H1 (cell line): ENCODE data around the gene SELENOS. TPM values are rescaled to one million over a fixed set of nuclear protein-coding genes. Genes with fewer than 3 reads are reported as not detected.

Experiments
- CTCF ChIA-PET: fragments of 300-600 bp; sonication (Branson Sonifier 250); formaldehyde crosslinking; loops from one replicate; lab custom pipeline; 2021; ENCODE audit not compliant: partially characterized antibody; lab: Charles Lee
- POLR2A ChIA-PET: fragments of 300-600 bp; sonication (Branson Sonifier 250); formaldehyde crosslinking; loops from one replicate; lab custom pipeline; 2021; ENCODE audit warnings: inconsistent platforms; ENCODE audit not compliant: partially characterized antibody; lab: Charles Lee
- DNase-seq, 2 experiments: peaks; one replicate each; pipeline versions ENCODE4 v3.0.0 to v3.0.0-alpha.2; 2010 to 2022; ENCODE audit warnings: low spot score in 2 of 2, low read depth in 1 of 2, mixed read lengths in 1 of 2
- FAIRE-seq: peaks from 2 replicates; lab custom pipeline; 2011; peaks lifted over from hg19 to GRCh38; lab: Jason Lieb, UNC
- H2AFZ ChIP-seq: 2 replicates; pipeline ENCODE4 v1.8.1; 2012; ENCODE audit warnings: low read length, inconsistent platforms
- H2AK5ac ChIP-seq: 2 replicates; pipeline ENCODE4 v1.6.1; 2013; ENCODE audit warnings: low read depth, low read length
- H2BK120ac ChIP-seq: replicated peaks from 2 replicates; pipeline ENCODE3; 2013; ENCODE audit warnings: low read depth, low read length, inconsistent platforms
- H2BK12ac ChIP-seq: 2 replicates; pipeline ENCODE4 v1.6.1; 2013; ENCODE audit warnings: low read depth, low read length
- H2BK15ac ChIP-seq: 2 replicates; pipeline ENCODE4 v1.6.1; 2013; ENCODE audit warnings: low read length
- H2BK20ac ChIP-seq: 2 replicates; pipeline ENCODE4 v1.6.1; 2013; ENCODE audit warnings: low read length
- H2BK5ac ChIP-seq: 2 replicates; pipeline ENCODE4 v1.6.1; 2013; ENCODE audit warnings: low read depth, low read length
- H3K14ac ChIP-seq: 2 replicates; pipeline ENCODE4 v1.6.1; 2013; ENCODE audit warnings: inconsistent platforms; ENCODE audit not compliant: insufficient read length
- H3K18ac ChIP-seq: 2 replicates; pipeline ENCODE4 v1.6.1; 2013; ENCODE audit warnings: low read length; ENCODE audit errors: extremely low read depth
- H3K23ac ChIP-seq: 2 replicates; pipeline ENCODE4 v1.6.1; 2013; ENCODE audit warnings: inconsistent platforms; ENCODE audit not compliant: insufficient read length
- H3K23me2 ChIP-seq: 2 replicates; pipeline ENCODE4 v1.6.1; 2013; ENCODE audit warnings: low read depth, low read length
- H3K27ac ChIP-seq: 2 replicates; pipeline ENCODE4 v1.6.1; 2011; ENCODE audit warnings: low read depth, low read length, inconsistent platforms
- H3K27me3 ChIP-seq, 4 experiments: replicated peaks in 1 of 4; 1 replicate in 1 of 4; 2 replicates in 3 of 4; pipeline versions ENCODE4 v1.6.1 to v1.8.1; 2011 to 2013; ENCODE audit warnings: low read length in 3 of 4, mild to moderate bottlenecking in 3 of 4, inconsistent platforms in 2 of 4, mixed read lengths in 2 of 4, moderate library complexity in 1 of 4; ENCODE audit not compliant: control insufficient read depth in 3 of 4, insufficient read depth in 3 of 4; ENCODE audit errors: extremely low read depth in 1 of 4
- H3K36me3 ChIP-seq, 4 experiments: 2 replicates each; pipeline versions ENCODE4 v1.6.1 to v1.8.1; 2011 to 2013; ENCODE audit warnings: mild to moderate bottlenecking in 4 of 4, low read length in 3 of 4, moderate library complexity in 2 of 4, control low read depth in 1 of 4, inconsistent platforms in 1 of 4; ENCODE audit not compliant: insufficient read depth in 4 of 4, control insufficient read depth in 2 of 4
- H3K4ac ChIP-seq: replicated peaks from 2 replicates; pipeline ENCODE3; 2013; ENCODE audit warnings: low read length, low read depth, mixed read lengths, inconsistent platforms; ENCODE audit not compliant: insufficient read length
- H3K4me1 ChIP-seq, 4 experiments: replicated peaks in 1 of 4; 1 replicate in 1 of 4; 2 replicates in 3 of 4; pipeline versions ENCODE4 v1.6.1 to v1.8.1; 2011 to 2013; ENCODE audit warnings: low read length in 3 of 4, inconsistent platforms in 2 of 4, mixed read lengths in 1 of 4; ENCODE audit not compliant: insufficient read depth in 4 of 4, control insufficient read depth in 3 of 4
- H3K4me2 ChIP-seq, 2 experiments: 2 replicates each; pipeline versions ENCODE4 v1.6.1 to v1.8.1; 2011 to 2013; ENCODE audit warnings: low read depth in 2 of 2, low read length in 2 of 2, control low read depth in 1 of 2, inconsistent platforms in 1 of 2, mild to moderate bottlenecking in 1 of 2; ENCODE audit not compliant: insufficient read depth in 1 of 2
- H3K4me3 ChIP-seq, 4 experiments: fragments of 200-600, 300-600 bp in 1 of 4; sonication (generic), shearing (Covaris generic), sonication (Bioruptor Twin) in 1 of 4; 2 replicates each; pipeline versions ENCODE4 v1.5.1 to v1.8.1; 2011 to 2016; ENCODE audit warnings: low read length in 4 of 4, low read depth in 3 of 4, control low read depth in 2 of 4, inconsistent platforms in 2 of 4, mild to moderate bottlenecking in 2 of 4, mixed read lengths in 1 of 4, moderate library complexity in 1 of 4; ENCODE audit not compliant: insufficient read depth in 2 of 4; ENCODE audit errors: extremely low read depth in 1 of 4
- H3K56ac ChIP-seq: replicated peaks from 2 replicates; pipeline ENCODE3; 2013; ENCODE audit warnings: low read depth, mild to moderate bottlenecking, mixed read lengths, low read length, inconsistent platforms; ENCODE audit not compliant: insufficient read length
- H3K79me1 ChIP-seq: 2 replicates; pipeline ENCODE4 v1.6.1; 2013; ENCODE audit warnings: low read depth, low read length, control low read depth
- H3K79me2 ChIP-seq, 2 experiments: 2 replicates each; pipeline versions ENCODE4 v1.6.1 to v1.8.1; 2012 to 2013; ENCODE audit warnings: low read length in 2 of 2, mild to moderate bottlenecking in 2 of 2, inconsistent platforms in 1 of 2; ENCODE audit not compliant: insufficient read depth in 2 of 2, control insufficient read depth in 1 of 2
- H3K9ac ChIP-seq, 4 experiments: replicated peaks in 1 of 4; 1 replicate in 1 of 4; 2 replicates in 3 of 4; pipeline versions ENCODE4 v1.6.1 to v1.8.1; 2011 to 2013; ENCODE audit warnings: low read depth in 3 of 4, low read length in 3 of 4, control low read depth in 2 of 4, mild to moderate bottlenecking in 2 of 4, moderate library complexity in 2 of 4, inconsistent platforms in 1 of 4; ENCODE audit errors: extremely low read depth in 1 of 4
- H3K9me3 ChIP-seq, 2 experiments: 2 replicates each; pipeline versions ENCODE4 v1.6.1 to v1.8.1; 2012 to 2013; ENCODE audit warnings: mild to moderate bottlenecking in 2 of 2, moderate library complexity in 2 of 2, control low read depth in 1 of 2, inconsistent platforms in 1 of 2, low read depth in 1 of 2, low read length in 1 of 2, mixed read lengths in 1 of 2; ENCODE audit not compliant: insufficient read depth in 2 of 2
- H4K20me1 ChIP-seq, 2 experiments: replicated peaks in 1 of 2; 2 replicates each; pipeline versions ENCODE3 to v1.8.1; 2011 to 2013; ENCODE audit warnings: inconsistent platforms in 2 of 2, low read length in 2 of 2, mild to moderate bottlenecking in 1 of 2; ENCODE audit not compliant: insufficient read depth in 2 of 2, control insufficient read depth in 1 of 2
- H4K5ac ChIP-seq: 2 replicates; pipeline ENCODE4 v1.6.1; 2013; ENCODE audit warnings: low read length, low read depth, mixed read lengths, inconsistent platforms; ENCODE audit not compliant: insufficient read length
- H4K8ac ChIP-seq: 2 replicates; pipeline ENCODE4 v1.8.0; 2013; ENCODE audit warnings: mild to moderate bottlenecking, moderate library complexity, low read length, inconsistent platforms; ENCODE audit not compliant: insufficient read depth; ENCODE audit errors: extremely low read depth
- H4K91ac ChIP-seq: replicated peaks from 2 replicates; pipeline ENCODE3; 2013; ENCODE audit warnings: low read length, mixed read lengths, inconsistent platforms; ENCODE audit not compliant: insufficient read length
- ASH2L ChIP-seq: fragments of 200-600, 300-600 bp; sonication (generic); IDR thresholded peaks from one replicate; pipeline ENCODE4 v1.7.1; 2017; ENCODE audit warnings: low read length
- CTBP2 ChIP-seq: IDR thresholded peaks from 2 replicates; pipeline ENCODE4 v1.7.0; 2011; ENCODE audit warnings: borderline replicate concordance, mild to moderate bottlenecking, moderate library complexity, mixed read lengths, low read length; ENCODE audit not compliant: insufficient read depth, insufficient read length
- HDAC6 ChIP-seq: IDR thresholded peaks from one replicate; pipeline ENCODE4 v1.7.1; 2012; ENCODE audit warnings: low read depth, mild to moderate bottlenecking, inconsistent platforms, low read length, moderate library complexity
- JUND ChIP-seq: IDR thresholded peaks from 2 replicates; pipeline ENCODE4 v1.6.1; 2011; ENCODE audit warnings: mild to moderate bottlenecking, improper control_type of control experiment, low read length
- RBBP5 ChIP-seq: IDR thresholded peaks from 2 replicates; pipeline ENCODE4 v1.7.1; 2012; ENCODE audit warnings: low read depth, mild to moderate bottlenecking, inconsistent platforms, low read length, moderate library complexity, borderline replicate concordance
- SP4 ChIP-seq: IDR thresholded peaks from 2 replicates; pipeline ENCODE4 v1.6.1; 2012; ENCODE audit warnings: low read length, inconsistent platforms
- SRF ChIP-seq: IDR thresholded peaks from 2 replicates; pipeline ENCODE4 v1.6.1; 2011; ENCODE audit warnings: mild to moderate bottlenecking, low read depth, low read length, moderate library complexity
- WGBS, 2 experiments: shearing (Covaris generic) in 1 of 2; methylation state at CpG; one replicate each; pipeline versions ENCODE4 v1.1.6 to v1.1.7; 2013 to 2015; ENCODE audit warnings: low lambda C conversion rate in 2 of 2, mixed read lengths in 2 of 2, inconsistent platforms in 1 of 2, low coverage in 1 of 2, missing lambda C conversion rate in 1 of 2; ENCODE audit not compliant: insufficient replicate concordance in 2 of 2, insufficient coverage in 1 of 2, insufficient read length in 1 of 2; ENCODE audit errors: extremely low coverage in 1 of 2, missing lambda C conversion rate in 1 of 2; 5-methylcytosine and 5-hydroxymethylcytosine counted together
- polyA plus RNA-seq, 7 experiments: library from polyadenylated mRNA; depleted of rRNA in 3 of 7; stranded (reverse) in 5 of 7; unstranded in 2 of 7; fragments of >200 nt in 5 of 7; fragments of 200-250 nt in 2 of 7; gene quantifications; 1 replicate in 5 of 7; 2 replicates in 1 of 7; 4 replicates in 1 of 7; pipeline versions ENCODE4 v1.2.1 to v1.2.3, GENCODE V29; 2011 to 2013; ENCODE audit warnings: missing spikeins in 2 of 7, mixed read lengths in 2 of 7
- total RNA-seq: library from RNA; stranded (reverse); fragmentation: NEBNext Ultra II Directional; extraction: Animal tissue kit (Norgen Biotek cat#: 25700); gene quantifications from 2 replicates; pipeline ENCODE4 v1.2.1, GENCODE V29; 2021
- TF ChIP-seq, protein P1 (sequence below): IDR thresholded peaks from 2 replicates; pipeline ENCODE4 v1.6.1; 2011; ENCODE audit warnings: low read length, improper control_type of control experiment
- TF ChIP-seq, protein P2 (sequence below): IDR thresholded peaks from 2 replicates; pipeline ENCODE4 v1.6.1; 2012; ENCODE audit warnings: low read length, inconsistent platforms

Gene SELENOS
- total and polyA plus RNA-seq, 2 of the 8 experiments (the other 6 are each of a cell fraction or from before 2014, with no cell fraction given), result 45.1 to 46.0 TPM

DNA sequence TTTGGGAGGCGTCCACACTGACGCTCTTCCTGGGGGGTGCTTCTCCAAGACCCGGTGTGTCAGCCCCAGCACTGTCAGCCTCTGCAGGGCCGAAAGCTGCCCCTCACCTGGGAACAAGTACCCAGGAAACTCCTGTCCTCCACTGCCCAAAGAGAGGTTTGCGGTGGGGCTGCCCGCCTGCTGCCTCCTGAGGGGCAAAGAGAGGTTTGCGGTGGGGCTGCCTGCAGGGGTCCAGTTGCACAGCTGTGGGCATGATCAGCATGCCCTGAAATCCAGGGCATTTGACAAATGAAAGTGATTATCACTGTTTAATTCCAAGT, 32.8 kb upstream of the SELENOS start:
- no peak overlapping the region for H3K18ac ChIP-seq
- H3K23ac ChIP-seq, result no peak overlapping the region
- no peak overlapping the region for H2AK5ac ChIP-seq
- no peak for DNase-seq
- H2BK15ac ChIP-seq, result no peak overlapping the region
- H3K27me3 ChIP-seq, result no peaks in the 10 kb centered on the region
- ChIA-PET CTCF (interaction anchor here (2.3 to 9.4 kb wide), 2 partner anchors 8 to 192 kb away, joined by 5 to 94 read pairs; no protein-coding TSS in a partner anchor), POLR2A (no interaction called here)
- H3K79me2 ChIP-seq, result no peaks in the 10 kb centered on the region
- H2BK20ac ChIP-seq, result no peak overlapping the region
- H2BK5ac ChIP-seq, result no peak overlapping the region
- WGBS, 2 experiments, result 91% methylated on average over 7 of the region's 7 CpGs; no CpG with 5 or more reads in 1 of the 2 experiments
- H4K91ac ChIP-seq, result no peak overlapping the region
- H3K4me2 ChIP-seq, result no peak overlapping the region
- H3K27ac ChIP-seq, result no peak overlapping the region
- H3K4ac ChIP-seq, result no peak overlapping the region
- H2BK120ac ChIP-seq, result no peak overlapping the region
- H3K36me3 ChIP-seq, result no peaks in the 10 kb centered on the region
- H3K9me3 ChIP-seq, result no peaks in the 10 kb centered on the region
- H4K8ac ChIP-seq, result no peak overlapping the region
- no peak overlapping the region for H3K4me3 ChIP-seq
- no peak overlapping the region for H3K56ac ChIP-seq
- FAIRE-seq, result no peak
- TF ChIP-seq ASH2L (no peak), SRF (no peak), HDAC6 (no peak), RBBP5 (no peak), CTBP2 (no peak), JUND (no peak), SP4 (no peak)
- TF ChIP-seq, protein P1, sequence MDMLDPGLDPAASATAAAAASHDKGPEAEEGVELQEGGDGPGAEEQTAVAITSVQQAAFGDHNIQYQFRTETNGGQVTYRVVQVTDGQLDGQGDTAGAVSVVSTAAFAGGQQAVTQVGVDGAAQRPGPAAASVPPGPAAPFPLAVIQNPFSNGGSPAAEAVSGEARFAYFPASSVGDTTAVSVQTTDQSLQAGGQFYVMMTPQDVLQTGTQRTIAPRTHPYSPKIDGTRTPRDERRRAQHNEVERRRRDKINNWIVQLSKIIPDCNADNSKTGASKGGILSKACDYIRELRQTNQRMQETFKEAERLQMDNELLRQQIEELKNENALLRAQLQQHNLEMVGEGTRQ, result no peak
- TF ChIP-seq, protein P2, sequence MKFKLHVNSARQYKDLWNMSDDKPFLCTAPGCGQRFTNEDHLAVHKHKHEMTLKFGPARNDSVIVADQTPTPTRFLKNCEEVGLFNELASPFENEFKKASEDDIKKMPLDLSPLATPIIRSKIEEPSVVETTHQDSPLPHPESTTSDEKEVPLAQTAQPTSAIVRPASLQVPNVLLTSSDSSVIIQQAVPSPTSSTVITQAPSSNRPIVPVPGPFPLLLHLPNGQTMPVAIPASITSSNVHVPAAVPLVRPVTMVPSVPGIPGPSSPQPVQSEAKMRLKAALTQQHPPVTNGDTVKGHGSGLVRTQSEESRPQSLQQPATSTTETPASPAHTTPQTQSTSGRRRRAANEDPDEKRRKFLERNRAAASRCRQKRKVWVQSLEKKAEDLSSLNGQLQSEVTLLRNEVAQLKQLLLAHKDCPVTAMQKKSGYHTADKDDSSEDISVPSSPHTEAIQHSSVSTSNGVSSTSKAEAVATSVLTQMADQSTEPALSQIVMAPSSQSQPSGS, result no peak
- no peak overlapping the region for H2AFZ ChIP-seq
- H3K9ac ChIP-seq, result no peak overlapping the region
- peaks cover 0 to 5% (median 0%) of the 10 kb centered on the region in 4 experiments; a peak in 1 of 7 replicates for H3K4me1 ChIP-seq
- H3K23me2 ChIP-seq, result no peaks in the 10 kb centered on the region
- no peaks in the 10 kb centered on the region for H3K79me1 ChIP-seq
- no peak overlapping the region for H3K14ac ChIP-seq
- H4K20me1 ChIP-seq, result no peaks in the 10 kb centered on the region
- H2BK12ac ChIP-seq, result no peak overlapping the region
- no peak overlapping the region for H4K5ac ChIP-seq
